PFSK-1 (cell line): ENCODE data around the gene PLA2G4E.

Experiments
- FOXP2 ChIP-seq: optimal IDR thresholded peaks from 2 replicates; pipeline ENCODE3; 2011; ENCODE audit warnings: borderline replicate concordance, control low read depth, inconsistent platforms; ENCODE audit not compliant: insufficient read depth; ENCODE audit errors: extremely low read length, extremely low read depth
- POLR2AphosphoS5 ChIP-seq: IDR thresholded peaks from 2 replicates; pipeline ENCODE4 v1.6.1; 2012; ENCODE audit warnings: low read depth, mild to moderate bottlenecking, control low read depth, low read length, moderate library complexity
- SIN3A ChIP-seq: IDR thresholded peaks from 2 replicates; pipeline ENCODE4 v1.6.1; 2012; ENCODE audit warnings: mild to moderate bottlenecking, low read length, moderate library complexity, borderline replicate concordance; ENCODE audit not compliant: insufficient read depth
- TAF1 ChIP-seq: IDR thresholded peaks from 2 replicates; pipeline ENCODE4 v1.6.1; 2012; ENCODE audit warnings: low read length, control low read depth, borderline replicate concordance; ENCODE audit not compliant: insufficient read depth
- TF ChIP-seq, protein P1 (sequence below), 2 experiments: IDR thresholded peaks; 2 replicates each; pipeline versions ENCODE4 v1.6.1 to v1.8.0; 2011 to 2012; ENCODE audit warnings: low read depth in 2 of 2, low read length in 2 of 2, control low read depth in 1 of 2, inconsistent platforms in 1 of 2, mild to moderate bottlenecking in 1 of 2, moderate library complexity in 1 of 2; ENCODE audit not compliant: insufficient read depth in 1 of 2

PLA2G4E gene

GRCh38 chr15:41994171-41994650 lies 26.6 kb downstream of the PLA2G4E start:
- TF ChIP-seq SIN3A (no peak), TAF1 (no peak), POLR2AphosphoS5 (no peak), FOXP2 (no peak)
- TF ChIP-seq, protein P1, sequence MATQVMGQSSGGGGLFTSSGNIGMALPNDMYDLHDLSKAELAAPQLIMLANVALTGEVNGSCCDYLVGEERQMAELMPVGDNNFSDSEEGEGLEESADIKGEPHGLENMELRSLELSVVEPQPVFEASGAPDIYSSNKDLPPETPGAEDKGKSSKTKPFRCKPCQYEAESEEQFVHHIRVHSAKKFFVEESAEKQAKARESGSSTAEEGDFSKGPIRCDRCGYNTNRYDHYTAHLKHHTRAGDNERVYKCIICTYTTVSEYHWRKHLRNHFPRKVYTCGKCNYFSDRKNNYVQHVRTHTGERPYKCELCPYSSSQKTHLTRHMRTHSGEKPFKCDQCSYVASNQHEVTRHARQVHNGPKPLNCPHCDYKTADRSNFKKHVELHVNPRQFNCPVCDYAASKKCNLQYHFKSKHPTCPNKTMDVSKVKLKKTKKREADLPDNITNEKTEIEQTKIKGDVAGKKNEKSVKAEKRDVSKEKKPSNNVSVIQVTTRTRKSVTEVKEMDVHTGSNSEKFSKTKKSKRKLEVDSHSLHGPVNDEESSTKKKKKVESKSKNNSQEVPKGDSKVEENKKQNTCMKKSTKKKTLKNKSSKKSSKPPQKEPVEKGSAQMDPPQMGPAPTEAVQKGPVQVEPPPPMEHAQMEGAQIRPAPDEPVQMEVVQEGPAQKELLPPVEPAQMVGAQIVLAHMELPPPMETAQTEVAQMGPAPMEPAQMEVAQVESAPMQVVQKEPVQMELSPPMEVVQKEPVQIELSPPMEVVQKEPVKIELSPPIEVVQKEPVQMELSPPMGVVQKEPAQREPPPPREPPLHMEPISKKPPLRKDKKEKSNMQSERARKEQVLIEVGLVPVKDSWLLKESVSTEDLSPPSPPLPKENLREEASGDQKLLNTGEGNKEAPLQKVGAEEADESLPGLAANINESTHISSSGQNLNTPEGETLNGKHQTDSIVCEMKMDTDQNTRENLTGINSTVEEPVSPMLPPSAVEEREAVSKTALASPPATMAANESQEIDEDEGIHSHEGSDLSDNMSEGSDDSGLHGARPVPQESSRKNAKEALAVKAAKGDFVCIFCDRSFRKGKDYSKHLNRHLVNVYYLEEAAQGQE (IDR thresholded peaks at IDR 0.05; ENCODE audit: insufficient read depth in 1 of 2, low read depth in 2 of 2, low read length in 2 of 2): no peak

DNA sequence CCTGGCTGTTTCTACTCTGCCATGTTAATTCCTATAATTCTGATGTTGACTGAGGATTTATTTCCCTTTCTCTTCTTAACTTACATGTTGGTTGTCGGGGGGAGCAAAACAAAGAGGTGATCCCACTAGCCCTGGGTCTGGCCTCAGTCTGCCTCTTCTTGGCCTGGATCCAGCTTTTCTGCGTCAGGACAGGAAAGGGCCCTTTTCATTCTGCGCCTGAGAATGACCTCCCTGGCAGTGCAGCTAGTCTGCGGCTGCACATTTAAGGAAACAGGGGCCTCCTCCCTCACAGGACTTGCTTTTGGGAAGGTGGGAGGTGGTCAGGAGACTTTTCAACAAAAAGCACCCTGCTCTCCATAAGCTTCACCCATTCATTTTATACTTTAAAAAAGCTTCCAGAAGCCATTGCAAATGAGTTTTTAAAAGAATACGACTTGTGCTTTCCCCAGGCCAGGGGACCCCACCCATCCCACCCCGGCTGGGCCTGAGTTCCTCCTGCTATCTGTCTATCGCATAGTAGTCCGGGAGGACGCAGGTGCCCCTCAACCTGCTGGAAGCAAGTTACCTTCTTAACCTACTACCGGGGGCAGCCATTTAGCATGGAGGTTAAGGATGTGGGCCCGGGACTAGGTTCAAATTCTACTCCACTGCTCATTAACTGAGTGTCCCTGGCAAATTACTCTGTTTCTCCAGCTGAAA lies 27.2 kb downstream of the PLA2G4E start:
- TF ChIP-seq FOXP2: no peak
- no peak for TF ChIP-seq POLR2AphosphoS5
- TF ChIP-seq SIN3A: no peak
- TF ChIP-seq TAF1: no peak
- TF ChIP-seq, protein P1 (IDR thresholded peaks at IDR 0.05; ENCODE audit: insufficient read depth in 1 of 2, low read depth in 2 of 2, low read length in 2 of 2): no peak

GRCh38 chr15:41992803-41993190 lies 28.0 kb downstream of the PLA2G4E start:
- TF ChIP-seq SIN3A: no peak
- no peak for TF ChIP-seq FOXP2
- TF ChIP-seq, protein P1 (IDR thresholded peaks at IDR 0.05; ENCODE audit: insufficient read depth in 1 of 2, low read depth in 2 of 2, low read length in 2 of 2): no peak
- TF ChIP-seq POLR2AphosphoS5: no peak
- TF ChIP-seq TAF1: no peak

DNA sequence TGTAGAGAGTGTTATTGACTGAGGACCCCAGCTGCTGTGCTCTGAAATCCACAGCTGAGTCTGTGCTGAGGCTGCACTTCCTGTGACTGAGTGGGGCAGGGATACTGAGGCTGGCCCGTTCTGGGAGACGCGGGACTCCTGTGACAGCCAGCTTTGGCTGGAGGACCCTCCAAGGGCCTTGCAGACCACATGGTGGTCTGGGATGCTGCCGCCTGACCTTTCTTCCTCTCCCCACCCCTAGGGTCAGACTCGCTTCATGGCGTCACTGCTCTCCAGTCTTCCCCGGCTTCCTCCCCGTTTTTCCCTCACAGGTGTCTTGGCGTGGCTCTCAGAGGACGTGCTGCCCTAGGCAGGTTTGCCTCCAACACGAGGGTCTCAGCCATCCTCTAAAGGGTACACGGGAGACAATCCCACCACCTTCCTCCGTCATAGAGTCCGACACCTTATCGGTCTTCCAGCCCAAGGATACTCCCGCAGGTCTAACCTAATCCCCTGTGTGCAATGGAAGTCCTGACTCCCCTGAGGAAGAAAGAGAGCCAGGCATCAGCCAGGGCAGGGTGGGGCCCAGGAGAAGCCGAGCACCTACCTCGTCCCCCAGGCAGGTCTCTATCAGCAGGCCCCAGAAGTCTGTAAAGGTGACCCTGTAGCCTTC lies 28.6 kb downstream of the PLA2G4E start:
- TF ChIP-seq TAF1 (no peak), POLR2AphosphoS5 (no peak), FOXP2 (no peak)
- TF ChIP-seq, protein P1 (IDR thresholded peaks at IDR 0.05; ENCODE audit: insufficient read depth in 1 of 2, low read depth in 2 of 2, low read length in 2 of 2): no peak
